ENCODE results near the gene FRMPD4. TPM values are rescaled to one million over a fixed set of nuclear protein-coding genes. Genes with fewer than 3 reads are reported as not detected.

Gene FRMPD4
- total and polyA plus RNA-seq, 2 donors (not counting 3 experiments of a cell fraction or from before 2014, with no cell fraction given), result not detected

DNA sequence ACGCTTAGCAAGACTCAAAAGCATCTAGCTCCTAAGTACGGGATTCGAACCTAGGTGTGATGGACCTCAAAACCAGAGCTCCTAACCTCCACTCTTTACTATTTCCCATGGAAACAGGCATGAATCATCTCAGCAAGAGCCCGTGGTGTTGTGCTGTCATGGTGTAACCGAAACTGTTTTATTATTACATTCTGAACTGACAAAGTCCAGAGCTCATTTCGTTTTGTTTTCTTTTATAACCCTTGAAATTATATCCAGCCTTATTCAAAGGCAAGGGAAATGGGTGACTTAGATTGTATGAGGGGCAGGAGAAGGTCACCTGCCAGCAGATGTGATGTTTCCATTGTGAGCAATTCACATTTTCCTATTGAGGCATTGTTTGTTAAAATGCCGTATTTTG, 301.1 kb downstream of the FRMPD4 start:
- Histone ChIP-seq H3K27me3 (ENCODE audit: control insufficient read depth in 2 of 2, insufficient read depth in 2 of 2, low read length in 2 of 2) (no peaks in the 10 kb centered on the region), H3K36me3 (ENCODE audit: control insufficient read depth in 2 of 2, extremely low read depth in 1 of 2, insufficient read depth in 2 of 2, low read length in 2 of 2) (no peaks in the 10 kb centered on the region), H4K20me1 (replicated peaks; ENCODE audit: control insufficient read depth, extremely low read depth, insufficient read depth, low read length) (no peaks in the 10 kb centered on the region), H3K79me2 (ENCODE audit: control insufficient read depth, insufficient read depth, low read length) (no peaks in the 10 kb centered on the region), H3K9me1 (replicated peaks; ENCODE audit: control insufficient read depth, extremely low read depth, insufficient read depth, low read length) (no peaks in the 10 kb centered on the region), H2AFZ (ENCODE audit: low read depth, low read length) (no peak overlapping the region), H3K4me2 (ENCODE audit: insufficient read depth, low read length) (no peak overlapping the region), H3K27ac (ENCODE audit: insufficient read depth, low read depth, low read length) (no peak overlapping the region), H3K9me3 (replicated peaks; ENCODE audit: control insufficient read depth, insufficient read depth, low read length) (no peaks in the 10 kb centered on the region), H3K4me3 (replicated peaks in 1 of 3; ENCODE audit: insufficient read depth in 1 of 3, low read depth in 1 of 3, low read length in 3 of 3) (no peak overlapping the region), H3K9ac (replicated peaks; ENCODE audit: extremely low read depth, insufficient read depth, low read length) (no peak overlapping the region), H3K4me1 (ENCODE audit: control insufficient read depth, extremely low read depth, insufficient read depth, low read length) (no peaks in the 10 kb centered on the region)
- CTCF ChIA-PET, result no interaction called here
- peak; percentile 63 for FAIRE-seq
- peak; percentile 31 for DNase-seq (ENCODE audit: low read depth, low spot score)
- no peak for TF ChIP-seq EZH2 (IDR thresholded peaks at IDR 0.05; ENCODE audit: borderline replicate concordance, low read depth, low read length, severe bottlenecking)
- TF ChIP-seq FOS (IDR thresholded peaks at IDR 0.05; ENCODE audit: borderline replicate concordance, insufficient read depth, low read length), result no peak
- no peak for TF ChIP-seq GATA2 (IDR thresholded peaks at IDR 0.05; ENCODE audit: insufficient read depth, insufficient read length, low read depth, low read length)
- TF ChIP-seq POLR2AphosphoS5 (IDR thresholded peaks at IDR 0.05; ENCODE audit: insufficient read depth, low read depth, low read length), result no peak
- no peak for TF ChIP-seq MYC (IDR thresholded peaks at IDR 0.05; ENCODE audit: low read depth, low read length)
- TF ChIP-seq, protein P1, sequence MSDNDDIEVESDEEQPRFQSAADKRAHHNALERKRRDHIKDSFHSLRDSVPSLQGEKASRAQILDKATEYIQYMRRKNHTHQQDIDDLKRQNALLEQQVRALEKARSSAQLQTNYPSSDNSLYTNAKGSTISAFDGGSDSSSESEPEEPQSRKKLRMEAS (IDR thresholded peaks at IDR 0.05; ENCODE audit: insufficient read depth, insufficient read length), result no peak
- no peak for TF ChIP-seq JUN (IDR thresholded peaks at IDR 0.05; ENCODE audit: borderline replicate concordance, insufficient read depth, insufficient read length, low read depth)
- TF ChIP-seq POLR2A (IDR thresholded peaks at IDR 0.05; ENCODE audit: low read depth, low read length), result no peak
- TF ChIP-seq, protein P2, sequence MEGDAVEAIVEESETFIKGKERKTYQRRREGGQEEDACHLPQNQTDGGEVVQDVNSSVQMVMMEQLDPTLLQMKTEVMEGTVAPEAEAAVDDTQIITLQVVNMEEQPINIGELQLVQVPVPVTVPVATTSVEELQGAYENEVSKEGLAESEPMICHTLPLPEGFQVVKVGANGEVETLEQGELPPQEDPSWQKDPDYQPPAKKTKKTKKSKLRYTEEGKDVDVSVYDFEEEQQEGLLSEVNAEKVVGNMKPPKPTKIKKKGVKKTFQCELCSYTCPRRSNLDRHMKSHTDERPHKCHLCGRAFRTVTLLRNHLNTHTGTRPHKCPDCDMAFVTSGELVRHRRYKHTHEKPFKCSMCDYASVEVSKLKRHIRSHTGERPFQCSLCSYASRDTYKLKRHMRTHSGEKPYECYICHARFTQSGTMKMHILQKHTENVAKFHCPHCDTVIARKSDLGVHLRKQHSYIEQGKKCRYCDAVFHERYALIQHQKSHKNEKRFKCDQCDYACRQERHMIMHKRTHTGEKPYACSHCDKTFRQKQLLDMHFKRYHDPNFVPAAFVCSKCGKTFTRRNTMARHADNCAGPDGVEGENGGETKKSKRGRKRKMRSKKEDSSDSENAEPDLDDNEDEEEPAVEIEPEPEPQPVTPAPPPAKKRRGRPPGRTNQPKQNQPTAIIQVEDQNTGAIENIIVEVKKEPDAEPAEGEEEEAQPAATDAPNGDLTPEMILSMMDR (IDR thresholded peaks at IDR 0.05; ENCODE audit: extremely low read depth in 1 of 2, insufficient read depth in 1 of 2, low read depth in 1 of 2, low read length in 2 of 2), result no peak
- intact Hi-C loops (cut with micrococcal nuclease), result no loop called here
- POLR2A ChIA-PET, result no interaction called here
- dilution Hi-C loops (cut with MboI; ENCODE audit: extremely low pct_ligation_motif_present, low sequenced_read_pairs), result no loop called here
- BruUV-seq (replicated peaks), result no TSS peak
